ENCODE results near the gene SLC9A1. TPM values are rescaled to one million over a fixed set of nuclear protein-coding genes. Genes with fewer than 3 reads are reported as not detected.
A peak's percentile ranks its signal among the peaks of the same experiment; 100 is the strongest.

SLC9A1 gene
- total and polyA plus RNA-seq, 2 of the 8 experiments (the other 6 are each of a cell fraction or from before 2014, with no cell fraction given), result 11.3 to 25.1 TPM

DNA sequence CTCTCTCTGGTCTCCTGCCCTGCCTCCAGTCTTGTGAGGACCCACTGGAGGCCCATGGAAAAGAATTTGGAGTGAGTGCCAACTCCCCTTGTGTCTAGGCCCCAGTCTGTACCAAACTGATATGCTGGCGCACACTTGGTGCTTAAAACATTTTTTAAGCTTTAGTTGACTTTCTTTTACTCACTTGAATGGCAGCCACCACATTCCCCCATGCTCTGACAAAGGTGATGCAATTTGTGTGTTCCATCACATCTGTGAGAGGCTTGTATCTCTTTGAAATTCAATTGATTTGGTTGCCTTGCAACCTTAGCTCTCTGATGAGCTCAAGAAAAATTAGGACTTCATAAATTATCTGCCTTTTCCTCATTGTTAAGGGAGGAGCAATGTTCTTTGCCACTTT is 49.0 kb upstream of the SLC9A1 start:
- Histone ChIP-seq H3K79me2 (ENCODE audit: control insufficient read depth in 1 of 2, insufficient read depth in 2 of 2, low read length in 2 of 2) (no peaks in the 10 kb centered on the region), H3K9ac (replicated peaks in 1 of 4; ENCODE audit: extremely low read depth in 1 of 4, low read depth in 3 of 4, low read length in 3 of 4) (no peak overlapping the region), H4K20me1 (replicated peaks in 1 of 2; ENCODE audit: control insufficient read depth in 1 of 2, insufficient read depth in 2 of 2, low read length in 2 of 2) (no peaks in the 10 kb centered on the region), H2BK120ac (replicated peaks; ENCODE audit: low read depth, low read length) (no peak overlapping the region), H2BK20ac (ENCODE audit: low read length) (no peak overlapping the region), H3K23me2 (ENCODE audit: low read depth, low read length) (no peaks in the 10 kb centered on the region), H4K5ac (ENCODE audit: insufficient read length, low read depth, low read length) (no peak overlapping the region), H2AK5ac (ENCODE audit: low read depth, low read length) (no peak overlapping the region), H3K27me3 (replicated peaks in 1 of 4; ENCODE audit: control insufficient read depth in 3 of 4, extremely low read depth in 1 of 4, insufficient read depth in 3 of 4, low read length in 3 of 4) (no peaks in the 10 kb centered on the region), H3K79me1 (ENCODE audit: low read depth, low read length) (no peaks in the 10 kb centered on the region), H2BK12ac (ENCODE audit: low read depth, low read length) (no peak overlapping the region), H3K36me3 (ENCODE audit: control insufficient read depth in 2 of 4, insufficient read depth in 4 of 4, low read length in 3 of 4) (no peaks in the 10 kb centered on the region), H2AFZ (ENCODE audit: low read length) (peak overlapping the region; percentile 42; the same call in 1 of the 2 replicates), H3K18ac (ENCODE audit: extremely low read depth, low read length) (no peak overlapping the region), H3K4me2 (ENCODE audit: insufficient read depth in 1 of 2, low read depth in 2 of 2, low read length in 2 of 2) (no peak overlapping the region), H3K56ac (replicated peaks; ENCODE audit: insufficient read length, low read depth, low read length) (no peak overlapping the region), H4K91ac (replicated peaks; ENCODE audit: insufficient read length, low read length) (no peak overlapping the region), H3K9me3 (ENCODE audit: insufficient read depth in 2 of 2, low read depth in 1 of 2, low read length in 1 of 2) (no peaks in the 10 kb centered on the region), H3K4me1 (replicated peaks in 1 of 4; ENCODE audit: control insufficient read depth in 3 of 4, insufficient read depth in 4 of 4, low read length in 3 of 4) (no peaks in the 10 kb centered on the region), H3K4me3 (ENCODE audit: extremely low read depth in 1 of 4, insufficient read depth in 2 of 4, low read depth in 3 of 4, low read length in 4 of 4) (no peak overlapping the region), H4K8ac (ENCODE audit: extremely low read depth, insufficient read depth, low read length) (no peak overlapping the region), H3K14ac (ENCODE audit: insufficient read length) (no peak overlapping the region), H2BK5ac (ENCODE audit: low read depth, low read length) (no peak overlapping the region), H3K27ac (ENCODE audit: low read depth, low read length) (no peak overlapping the region), H3K4ac (replicated peaks; ENCODE audit: insufficient read length, low read depth, low read length) (no peak overlapping the region), H3K23ac (ENCODE audit: insufficient read length) (no peak overlapping the region), H2BK15ac (ENCODE audit: low read length) (no peak overlapping the region)
- TF ChIP-seq KDM5A (IDR thresholded peaks at IDR 0.05; ENCODE audit: low read length) (no peak), KDM1A (IDR thresholded peaks at IDR 0.05; ENCODE audit: borderline replicate concordance, low read length) (no peak)
- ChIA-PET POLR2A (ENCODE audit: partially characterized antibody) (interaction anchor here (1.6 kb wide), 1 partner anchor 49 kb away, joined by 5 read pairs; the partner anchor contains the start of gene SLC9A1), CTCF (ENCODE audit: partially characterized antibody) (interaction anchor here (0.8 to 1.2 kb wide), 3 partner anchors 16 to 101 kb away, joined by 3 to 4 read pairs (median 3); no protein-coding TSS in a partner anchor)
- FAIRE-seq (no peak), DNase-seq (ENCODE audit: low read depth in 1 of 2, low spot score in 2 of 2) (no peak)
- 89% methylated on average over 1 of the region's 1 CpG; no CpG with 5 or more reads in 1 of the 2 experiments for WGBS, 2 experiments (ENCODE audit: extremely low coverage in 1 of 2, insufficient coverage in 1 of 2, insufficient read length in 1 of 2, insufficient replicate concordance in 2 of 2, low coverage in 1 of 2, low lambda C conversion rate in 2 of 2, missing lambda C conversion rate in 1 of 2)

All from H1 (cell line).